ENCODE results near the gene GYG1. TPM values are rescaled to one million over a fixed set of nuclear protein-coding genes. Genes with fewer than 3 reads are reported as not detected.

GYG1 gene
- total RNA-seq (ENCODE audit: low replicate concordance): 26.2 and 31.1 TPM in 2 replicates

DNA sequence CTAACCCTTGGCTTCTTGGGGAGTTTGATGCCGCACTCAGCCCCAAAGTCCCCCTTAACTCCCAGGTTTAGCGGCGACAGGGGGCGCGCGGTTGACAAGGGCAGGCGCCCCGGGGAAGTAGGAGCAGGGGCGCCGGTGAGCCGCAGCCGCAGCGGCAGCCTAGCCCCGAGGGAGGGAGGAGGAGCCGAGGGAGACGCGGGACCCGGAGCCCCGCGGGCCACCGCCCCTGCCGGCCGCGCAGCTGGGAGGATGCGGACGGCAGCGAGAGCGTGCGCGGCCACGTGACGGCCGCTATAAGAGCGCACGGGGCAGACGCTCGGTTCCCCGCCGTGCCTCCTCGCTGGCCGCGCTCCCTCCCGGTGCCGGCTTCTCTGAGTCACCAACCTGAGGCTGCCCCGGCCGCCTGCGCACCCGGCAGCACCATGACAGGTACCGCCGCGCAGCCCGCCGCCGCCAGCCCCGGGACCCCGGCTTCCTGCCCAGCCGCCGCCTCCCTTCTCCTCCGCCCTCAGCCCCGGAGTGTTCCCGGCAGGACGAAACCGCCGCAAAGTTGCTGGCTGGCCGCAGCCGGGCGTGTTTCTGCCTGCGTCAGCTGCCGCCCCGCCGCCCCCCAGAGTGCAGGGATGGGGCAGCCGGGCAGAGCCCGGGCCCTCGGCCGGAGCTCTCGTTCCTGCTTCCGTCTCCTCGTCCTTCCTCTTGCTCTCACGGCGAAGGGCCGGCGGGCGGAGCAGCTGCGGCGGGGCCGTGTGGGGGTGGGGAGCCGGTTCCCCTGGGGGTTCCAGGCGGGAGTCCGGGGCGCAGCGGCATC is at the start of gene GYG1:
GYG1 (plus strand) TSS at position 322 of the 808 bp plus-strand sequence; CDS start at position 423, 101 bp downstream.

Other genes starting within 250 kb of the GYG1 start
- gene CPB1, start 163.7 kb upstream of the GYG1 start, total RNA-seq (ENCODE audit: low replicate concordance): not detected in 2 replicates
- gene CPA3, start 126.2 kb upstream of the GYG1 start, total RNA-seq (ENCODE audit: low replicate concordance): not detected in 2 replicates
- 28.0 and 37.1 TPM in 2 replicates for gene HLTF, start 95.0 kb downstream of the GYG1 start, total RNA-seq (ENCODE audit: low replicate concordance)
- 9.4 and 14.5 TPM in 2 replicates for gene HPS3, start 138.1 kb downstream of the GYG1 start, total RNA-seq (ENCODE audit: low replicate concordance)
- gene CP, start 230.3 kb downstream of the GYG1 start, total RNA-seq (ENCODE audit: low replicate concordance): 0.38 and 30.1 TPM in 2 replicates

Measured in smooth muscle cell of the coronary artery (primary cell).